ENCODE results near the gene GRWD1. TPM values are rescaled to one million over a fixed set of nuclear protein-coding genes. Genes with fewer than 3 reads are reported as not detected.

Gene GRWD1
- total and polyA plus RNA-seq, 2 of the 4 experiments (the other 2 are of a cell fraction), result 22.0 to 22.5 TPM

DNA sequence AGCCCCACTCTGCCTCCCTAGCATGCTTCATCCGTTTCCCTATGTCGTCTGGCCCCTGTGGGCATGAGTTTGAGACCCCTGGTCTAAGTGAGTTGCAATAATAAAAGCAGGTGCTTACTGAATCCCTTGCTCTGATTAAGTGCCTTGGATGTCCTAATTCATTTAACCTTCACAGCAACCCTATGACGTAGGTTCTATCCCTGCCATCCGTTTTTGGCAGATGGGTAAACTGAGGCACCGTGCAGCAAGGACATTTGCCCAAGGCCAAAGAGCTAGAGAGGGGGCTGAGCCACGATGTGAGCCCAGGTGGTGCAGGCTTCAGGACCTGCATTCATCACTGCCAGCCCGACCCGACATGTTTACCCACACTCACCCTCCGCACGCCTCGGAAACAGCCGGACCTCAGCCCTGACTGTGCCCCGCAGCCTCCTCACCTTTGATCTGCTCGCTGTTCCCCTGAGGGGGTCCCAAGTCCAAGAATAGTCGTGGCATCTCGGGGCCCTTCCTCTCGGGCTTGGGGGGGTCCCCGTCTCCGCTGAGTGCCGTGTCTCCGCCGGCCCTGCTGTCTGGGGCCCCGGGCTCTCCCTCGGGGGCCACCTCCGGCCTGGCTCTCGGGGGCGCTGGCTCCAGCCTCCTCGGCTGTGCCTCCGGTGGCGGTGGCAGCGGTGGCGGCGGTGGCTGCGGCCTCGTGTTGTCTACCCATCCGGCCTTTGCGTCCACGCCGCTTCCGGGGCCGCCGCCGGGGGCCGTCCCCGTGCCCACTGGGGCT, 51.4 kb downstream of the GRWD1 start:
- POLR2A ChIA-PET (ENCODE audit: unreplicated experiment), result no interaction called here
- CTCF ChIA-PET, result interaction anchor here (1.5 kb wide), 1 partner anchor 106 kb away, joined by 3 read pairs; the partner anchor contains the start of gene KDELR1
- H2BK15ac ChIP-seq (ENCODE audit: low read depth, low read length), result no peak overlapping the region

More for the DNA sequence above, 51.4 kb downstream of the GRWD1 start:
- Histone ChIP-seq H3K9me1 (ENCODE audit: insufficient read depth, low read length) (peaks cover 4% of the 10 kb centered on the region), H3K18ac (ENCODE audit: low read depth, low read length) (no peak overlapping the region), H3K79me1 (ENCODE audit: low read depth in 1 of 2, low read length in 2 of 2) (peaks cover 0 to 9% of the 10 kb centered on the region in 2 experiments; a peak in 1 of 4 replicates), H3K4me2 (ENCODE audit: low read depth, low read length) (no peak overlapping the region), H3K14ac (replicated peaks; ENCODE audit: low read depth, low read length) (no peak overlapping the region), H2AK5ac (ENCODE audit: low read depth, low read length) (no peak overlapping the region), H2AFZ (replicated peaks; ENCODE audit: low read length, poor library complexity) (no peak overlapping the region), H3K9ac (ENCODE audit: low read depth, low read length) (no peak overlapping the region), H3K27ac (ENCODE audit: insufficient read depth, low read length) (no peak overlapping the region), H4K91ac (ENCODE audit: insufficient read depth, low read depth, low read length) (no peak overlapping the region), H3K4me3 (ENCODE audit: insufficient read depth, low read depth, low read length) (no peak overlapping the region), H3K36me3 (ENCODE audit: control insufficient read depth, insufficient read depth, low read length) (no peaks in the 10 kb centered on the region), H3K23ac (ENCODE audit: low read depth, low read length) (no peak overlapping the region), H2BK20ac (ENCODE audit: low read depth, low read length) (no peak overlapping the region), H4K5ac (ENCODE audit: low read depth, low read length) (no peak overlapping the region), H2BK120ac (ENCODE audit: low read depth, low read length) (no peak overlapping the region), H4K8ac (ENCODE audit: low read depth in 2 of 2, low read length in 2 of 2) (no peak overlapping the region), H3K27me3 (ENCODE audit: control insufficient read depth, insufficient read depth, low read length) (peaks cover 39% of the 10 kb centered on the region), H3K4ac (ENCODE audit: low read depth, low read length) (no peak overlapping the region), H3K9me3 (ENCODE audit: control insufficient read depth, insufficient read depth, low read length) (no peaks in the 10 kb centered on the region), H2AK9ac (replicated peaks; ENCODE audit: low read depth, low read length, poor library complexity) (peak overlapping the region; percentile 16), H4K20me1 (ENCODE audit: insufficient read depth, low read length) (no peaks in the 10 kb centered on the region; the same call in 1 of the 2 replicates), H2BK5ac (ENCODE audit: low read depth, low read length, poor library complexity, severe bottlenecking) (no peak overlapping the region), H3K56ac (ENCODE audit: extremely low read depth, insufficient read depth, low read length) (no peak overlapping the region), H3K4me1 (ENCODE audit: control insufficient read depth, insufficient read depth, low read length) (peaks cover 3% of the 10 kb centered on the region; the same call in 1 of the 2 replicates)
- intact Hi-C loops (cut with micrococcal nuclease) (no loop called here), in situ Hi-C loops (cut with MboI; ENCODE audit: low sequenced_read_pairs) (no loop called here), dilution Hi-C loops (cut with HindIII; ENCODE audit: low sequenced_read_pairs, unreplicated experiment) (no loop called here)
- 37% methylated on average over 14 of the region's 45 CpGs; no CpG with 5 or more reads in 1 of the 2 experiments for WGBS, 2 experiments (ENCODE audit: extremely low coverage in 2 of 2, insufficient read length in 1 of 2)
- no peak for DNase-seq
- ATAC-seq (ENCODE audit: low read depth), result no peak
- no TSS peak for BruUV-seq (replicated peaks)
- TF ChIP-seq FOS (IDR thresholded peaks at IDR 0.05; ENCODE audit: low read depth, low read length), result no peak
- no peak for TF ChIP-seq POLR2A (IDR thresholded peaks at IDR 0.05; ENCODE audit: low read depth, low read length)
- no peak for TF ChIP-seq SMC3 (IDR thresholded peaks at IDR 0.05; ENCODE audit: low read depth, low read length)
- TF ChIP-seq RAD21 (IDR thresholded peaks at IDR 0.05; ENCODE audit: low read length), result no peak
- TF ChIP-seq CHD1 (IDR thresholded peaks at IDR 0.05; ENCODE audit: low read depth, low read length), result no peak
- TF ChIP-seq, protein P1, sequence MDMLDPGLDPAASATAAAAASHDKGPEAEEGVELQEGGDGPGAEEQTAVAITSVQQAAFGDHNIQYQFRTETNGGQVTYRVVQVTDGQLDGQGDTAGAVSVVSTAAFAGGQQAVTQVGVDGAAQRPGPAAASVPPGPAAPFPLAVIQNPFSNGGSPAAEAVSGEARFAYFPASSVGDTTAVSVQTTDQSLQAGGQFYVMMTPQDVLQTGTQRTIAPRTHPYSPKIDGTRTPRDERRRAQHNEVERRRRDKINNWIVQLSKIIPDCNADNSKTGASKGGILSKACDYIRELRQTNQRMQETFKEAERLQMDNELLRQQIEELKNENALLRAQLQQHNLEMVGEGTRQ (IDR thresholded peaks at IDR 0.05; ENCODE audit: low read depth, low read length), result no peak
- TF ChIP-seq, protein P2, sequence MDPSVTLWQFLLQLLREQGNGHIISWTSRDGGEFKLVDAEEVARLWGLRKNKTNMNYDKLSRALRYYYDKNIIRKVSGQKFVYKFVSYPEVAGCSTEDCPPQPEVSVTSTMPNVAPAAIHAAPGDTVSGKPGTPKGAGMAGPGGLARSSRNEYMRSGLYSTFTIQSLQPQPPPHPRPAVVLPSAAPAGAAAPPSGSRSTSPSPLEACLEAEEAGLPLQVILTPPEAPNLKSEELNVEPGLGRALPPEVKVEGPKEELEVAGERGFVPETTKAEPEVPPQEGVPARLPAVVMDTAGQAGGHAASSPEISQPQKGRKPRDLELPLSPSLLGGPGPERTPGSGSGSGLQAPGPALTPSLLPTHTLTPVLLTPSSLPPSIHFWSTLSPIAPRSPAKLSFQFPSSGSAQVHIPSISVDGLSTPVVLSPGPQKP (IDR thresholded peaks at IDR 0.05; ENCODE audit: borderline replicate concordance, low read depth, low read length), result no peak
